ENCODE data around the gene TSSK2.

The TSSK2 gene

GRCh38 chr22:19125011-19125410, 6.1 kb upstream of the TSSK2 start:
- DNase-seq (ENCODE audit: low read depth, low spot score) = no peak

DNA sequence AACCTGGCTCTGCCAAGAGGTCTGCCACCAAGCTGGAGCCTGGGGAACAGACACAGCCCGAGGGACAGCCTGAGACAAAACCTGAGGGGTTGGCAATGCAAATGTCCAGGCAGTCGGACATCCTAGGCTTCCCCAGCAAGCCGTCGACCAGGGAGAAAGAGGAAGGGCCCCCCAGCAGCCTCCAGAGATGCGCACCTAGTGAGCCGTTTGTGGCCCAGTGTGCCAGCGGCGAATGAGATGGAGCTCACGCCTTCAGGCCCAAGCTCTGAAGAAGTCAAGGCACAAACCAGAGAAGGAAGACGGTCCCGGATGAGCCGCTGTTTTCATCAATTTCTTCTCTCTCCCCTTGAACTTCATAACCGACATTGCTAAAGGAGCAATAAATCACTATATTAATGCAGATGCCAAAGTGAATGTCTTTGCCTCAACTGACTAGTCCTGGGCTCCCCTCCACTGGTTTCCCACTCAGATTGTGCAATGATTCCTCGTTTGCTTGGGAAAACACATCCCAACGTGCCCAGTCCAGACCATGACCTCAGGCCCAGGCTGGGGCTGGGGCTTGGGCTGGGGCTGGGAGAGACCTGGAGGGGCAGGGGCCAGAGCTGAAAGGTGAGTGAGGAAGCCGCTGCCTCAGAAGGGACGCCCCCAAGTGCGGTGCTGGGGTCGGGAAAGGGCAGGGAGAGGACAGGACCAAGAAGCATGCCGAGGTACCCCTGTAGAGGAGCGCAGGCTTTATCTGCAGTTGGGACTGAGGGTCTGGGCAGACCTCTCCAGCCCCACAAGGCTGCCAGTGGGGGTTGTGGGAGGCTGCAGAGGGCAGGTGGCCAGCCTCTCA, 5.4 kb upstream of the TSSK2 start:
- no peak for DNase-seq (ENCODE audit: low read depth, low spot score)

GRCh38 chr22:19126309-19127273, 4.5 kb upstream of the TSSK2 start:
- no peak for DNase-seq (ENCODE audit: low read depth, low spot score)

DNA sequence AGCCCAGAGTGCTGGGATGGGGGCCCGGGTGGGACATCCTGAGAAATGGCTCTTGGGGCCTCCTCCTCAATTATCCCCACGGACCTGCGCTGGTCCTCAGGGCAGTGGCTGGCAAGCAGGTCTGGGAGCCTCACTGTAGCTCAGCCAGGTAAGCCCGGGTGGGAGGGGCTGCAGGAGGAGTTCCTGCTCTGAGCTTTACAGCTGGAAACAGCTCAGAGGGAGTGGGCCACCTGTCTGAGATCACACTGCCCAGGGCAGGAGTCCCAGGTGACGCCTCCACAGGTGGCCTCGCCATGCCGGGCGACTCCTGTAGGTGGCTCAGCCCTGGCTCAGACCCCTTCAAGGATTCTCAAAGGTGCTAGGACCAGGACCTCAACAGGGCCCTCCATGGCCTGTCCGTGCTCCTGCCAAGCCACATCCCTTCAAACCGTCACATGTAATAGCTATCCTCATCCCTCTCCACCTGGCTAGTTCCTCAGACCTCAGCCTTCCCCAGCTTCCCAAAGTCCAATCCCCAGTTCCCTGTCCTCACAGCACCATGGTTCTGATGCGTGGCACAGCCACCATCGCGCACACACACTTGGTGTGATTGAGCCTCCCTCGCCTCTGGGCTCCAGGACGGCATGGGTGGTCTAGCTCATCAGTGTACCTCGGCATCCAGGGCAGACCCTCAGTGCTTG, 3.6 kb upstream of the TSSK2 start:
- DNase-seq (ENCODE audit: low read depth, low spot score) = no peak

- DNase-seq (ENCODE audit: low read depth, low spot score) = no peak
These were observed 3.1 kb upstream of the TSSK2 start for GRCh38 chr22:19128009-19128401.

DNA sequence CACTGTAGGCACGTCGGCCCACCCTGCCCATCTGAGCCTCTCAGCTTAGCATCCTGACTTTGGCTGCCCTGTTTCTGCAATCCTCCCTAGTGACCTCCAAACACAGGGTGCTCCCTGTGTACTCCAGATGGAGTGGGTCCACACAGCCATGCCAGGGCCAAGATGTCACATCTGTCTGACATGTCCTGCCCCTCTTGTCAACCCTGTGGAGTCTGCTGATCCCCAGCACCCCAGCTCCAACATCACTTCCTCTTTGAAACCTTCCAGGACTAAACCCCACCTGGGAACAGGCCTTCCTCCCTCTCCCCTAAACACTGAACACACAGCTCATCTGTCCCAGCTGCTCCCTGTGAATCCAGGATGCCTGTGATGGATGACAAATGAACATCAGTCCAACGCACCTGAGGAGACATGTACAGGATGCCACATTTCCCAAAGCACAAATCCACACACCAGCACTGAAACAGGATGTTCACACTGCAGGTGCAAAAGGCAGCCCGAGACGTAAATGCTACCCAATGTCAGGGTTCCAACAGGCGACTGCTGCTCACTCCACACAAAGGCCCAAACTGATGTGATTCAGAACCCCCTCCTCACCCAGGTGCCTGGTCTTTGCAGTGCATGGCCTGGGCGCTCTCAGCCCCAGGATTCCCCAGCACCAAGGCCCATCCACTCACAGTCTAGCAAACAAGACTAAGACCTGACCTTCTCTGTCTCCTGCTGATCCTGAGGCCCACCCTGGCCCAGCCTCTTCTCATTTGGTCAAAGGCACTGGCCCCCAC, 2.0 kb upstream of the TSSK2 start:
- no peak for DNase-seq (ENCODE audit: low read depth, low spot score)

DNA sequence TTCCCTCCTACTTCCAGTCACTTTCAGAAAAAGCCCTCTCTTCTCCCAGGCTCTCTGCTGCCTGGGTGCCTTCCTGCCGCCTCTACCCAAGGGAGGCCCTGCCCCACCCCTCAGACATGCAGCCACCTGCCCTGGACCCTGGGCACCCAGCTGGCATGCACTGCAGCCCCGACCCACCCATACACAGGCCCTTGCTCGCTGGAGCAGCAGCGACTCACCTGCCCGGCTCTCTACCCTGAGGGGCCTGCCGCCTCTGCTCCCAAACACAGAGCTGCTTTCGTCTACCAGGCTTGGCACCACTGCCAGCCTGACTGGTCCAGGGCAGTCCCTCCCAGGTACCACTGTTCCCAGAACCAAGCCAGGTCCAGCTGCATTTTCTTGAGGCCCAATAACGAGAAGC, 1.2 kb upstream of the TSSK2 start:
- DNase-seq (ENCODE audit: low read depth, low spot score) = no peak

- DNase-seq (ENCODE audit: low read depth, low spot score) = no peak
These were observed 542 bp downstream of the TSSK2 start for GRCh38 chr22:19131685-19132015.

GRCh38 chr22:19132153-19132552, 1.0 kb downstream of the TSSK2 start:
- no peak for DNase-seq (ENCODE audit: low read depth, low spot score)

GRCh38 chr22:19132693-19133400, 1.7 kb downstream of the TSSK2 start:
- DNase-seq (ENCODE audit: low read depth, low spot score) = no peak

DNA sequence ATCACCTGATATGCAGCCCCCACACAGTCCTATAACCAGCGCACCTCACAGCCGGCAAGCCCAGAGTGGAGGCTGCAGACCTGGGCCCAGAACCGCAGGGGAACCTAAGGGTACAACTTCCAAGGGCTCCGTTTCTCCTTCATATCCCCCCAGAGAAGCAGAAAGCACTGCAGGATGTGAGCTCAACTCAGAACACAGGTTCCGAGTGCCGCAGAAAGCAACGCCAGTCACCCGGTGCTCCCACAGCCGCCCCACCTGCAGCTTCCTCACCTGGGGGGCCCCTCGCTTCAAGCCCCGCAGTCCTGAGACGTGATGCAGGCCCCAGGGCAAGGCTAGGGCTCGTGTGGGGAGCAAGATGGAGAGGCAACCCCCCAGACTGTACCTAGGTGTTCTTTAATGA, 2.5 kb downstream of the TSSK2 start:
- DNase-seq (ENCODE audit: low read depth, low spot score) = no peak

- no peak for DNase-seq (ENCODE audit: low read depth, low spot score)
These were observed 3.2 kb downstream of the TSSK2 start for GRCh38 chr22:19134176-19134831.

DNA sequence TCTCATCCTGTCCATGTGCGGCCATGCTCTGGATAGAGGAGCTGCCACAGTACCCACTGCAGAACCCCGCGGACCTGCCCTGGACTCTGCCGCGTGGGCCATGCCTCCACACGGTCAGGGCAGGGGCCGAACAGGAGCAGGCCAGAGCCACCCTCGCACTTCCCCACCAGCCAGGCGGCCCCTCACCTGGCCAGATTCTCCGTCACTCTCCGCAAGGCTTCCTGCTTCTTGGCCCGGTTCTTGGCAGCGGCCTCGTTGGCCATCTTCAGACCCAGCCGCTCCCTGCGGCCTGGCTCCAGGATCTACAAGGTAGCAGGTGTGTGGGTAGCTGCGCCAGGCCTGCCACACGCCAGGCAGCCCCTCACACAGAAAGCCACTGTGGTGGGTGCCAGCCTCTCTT, 3.8 kb downstream of the TSSK2 start:
- DNase-seq (ENCODE audit: low read depth, low spot score) = no peak

DNA sequence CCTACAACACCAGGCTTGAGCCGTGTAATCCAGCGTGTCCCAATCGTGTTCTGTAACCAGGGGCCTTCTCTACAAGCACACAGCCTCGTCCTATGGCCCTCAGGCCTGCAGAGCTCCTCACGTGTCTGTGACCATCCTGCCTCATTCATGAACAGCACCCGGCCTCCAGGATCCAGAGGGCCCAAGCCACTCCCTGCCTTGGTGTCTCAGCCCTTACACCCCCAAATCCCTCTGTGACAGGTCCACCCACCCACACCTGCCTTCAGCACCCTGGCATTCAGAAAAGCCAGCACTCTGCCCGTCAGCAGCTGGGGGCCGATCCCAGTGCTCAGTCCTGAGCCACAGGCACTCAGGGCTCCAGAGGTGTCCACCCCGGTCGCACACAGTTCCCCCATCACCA, 5.8 kb downstream of the TSSK2 start:
- DNase-seq (ENCODE audit: low read depth, low spot score) = no peak

DNA sequence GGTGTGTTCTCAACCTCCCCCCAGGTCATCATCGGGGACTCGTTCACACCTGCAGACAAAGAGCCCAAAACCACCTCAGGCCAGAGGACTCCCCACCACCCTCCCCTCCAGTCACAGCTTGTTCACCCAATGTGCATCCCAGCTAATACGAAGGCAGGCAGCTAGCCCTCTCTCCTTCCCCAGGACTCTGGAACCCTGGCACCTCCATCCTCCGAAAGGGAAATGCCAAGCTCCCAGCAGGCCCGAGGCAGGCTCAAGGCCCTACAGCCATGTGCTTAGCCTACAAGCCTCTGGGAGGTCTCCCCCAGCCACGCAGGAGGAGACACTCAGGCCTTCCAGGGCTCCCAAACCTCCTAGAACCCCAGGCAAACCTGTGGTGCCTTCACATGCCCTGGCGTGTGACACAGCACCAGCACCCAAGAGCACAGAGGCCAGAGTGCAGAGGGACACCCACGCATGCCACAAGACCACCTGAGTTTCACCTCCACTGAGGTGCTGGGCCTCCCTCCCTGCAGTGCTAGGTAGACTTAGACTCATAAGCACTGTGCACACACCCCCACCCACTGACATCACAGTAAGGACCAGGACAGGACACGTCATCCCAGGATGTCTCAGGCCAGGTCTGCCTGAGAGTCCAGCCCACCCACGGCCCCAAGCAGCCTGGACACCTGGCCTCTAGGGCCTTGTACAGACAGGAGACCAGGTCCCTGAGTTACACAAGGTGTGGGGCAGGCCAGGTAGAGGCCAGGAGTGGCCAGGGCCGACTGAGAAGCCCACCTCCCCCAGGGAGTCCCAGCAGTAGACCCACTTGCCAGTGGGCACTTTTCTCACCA, 6.5 kb downstream of the TSSK2 start:
- DNase-seq (ENCODE audit: low read depth, low spot score) = no peak

DNA sequence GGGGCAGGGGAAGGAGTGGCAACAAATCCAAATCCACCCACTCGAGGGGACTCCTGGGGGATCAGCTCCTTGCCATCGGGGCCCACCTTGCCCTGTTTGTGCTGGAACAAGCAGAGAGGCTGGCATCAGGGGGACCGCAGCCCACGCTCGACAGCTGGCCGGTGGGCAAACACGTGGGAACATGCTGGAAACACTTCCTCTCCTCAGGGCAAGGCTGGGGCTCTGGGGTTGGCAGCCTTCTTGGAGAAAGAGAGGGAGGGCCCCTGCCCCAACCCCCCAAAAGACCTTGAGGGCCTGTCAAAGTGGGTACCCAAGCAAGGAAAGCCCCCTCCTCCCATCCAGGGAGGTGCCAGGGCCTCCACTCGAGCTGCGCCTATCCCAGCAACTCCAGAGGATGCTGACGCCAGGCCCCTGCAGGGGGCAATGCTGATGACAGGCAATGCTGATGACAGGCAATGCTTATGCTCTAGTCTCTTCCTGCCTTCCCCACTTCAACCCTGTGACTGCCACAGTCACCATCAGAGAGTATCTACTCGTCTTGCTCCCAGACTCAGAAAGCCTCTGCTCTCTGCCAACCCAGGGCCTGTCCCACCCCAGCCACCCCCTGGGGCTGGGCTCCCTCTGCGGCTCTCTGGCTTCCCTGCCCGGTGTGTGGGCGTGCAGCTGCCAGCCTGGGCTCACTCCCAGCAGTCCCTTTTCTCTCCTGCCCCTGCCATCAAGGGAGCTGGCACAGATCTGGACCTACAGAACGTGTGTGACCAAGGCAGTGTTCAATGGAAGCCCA, 7.3 kb downstream of the TSSK2 start:
- no peak for DNase-seq (ENCODE audit: low read depth, low spot score)

GRCh38 chr22:19139001-19139356, 7.9 kb downstream of the TSSK2 start:
- no peak for DNase-seq (ENCODE audit: low read depth, low spot score)

- no peak for DNase-seq (ENCODE audit: low read depth, low spot score)
These were observed 8.9 kb downstream of the TSSK2 start for GRCh38 chr22:19139974-19140373.

- no peak for DNase-seq (ENCODE audit: low read depth, low spot score)
These were observed 11.3 kb downstream of the TSSK2 start for GRCh38 chr22:19142394-19142793.

Measured in iPS DF 19.7 (cell line).